ENCODE results near the gene AHNAK. TPM values are rescaled to one million over a fixed set of nuclear protein-coding genes. Genes with fewer than 3 reads are reported as not detected.

Gene AHNAK
- total RNA-seq, 1 donor from 2014 or later: 14.9 TPM

- H3K79me2 ChIP-seq (ENCODE audit: low read depth): no peaks in the 10 kb centered on the region
- no peaks in the 10 kb centered on the region for H3F3A ChIP-seq (ENCODE audit: low read depth)
- H3K4me1 ChIP-seq: peaks cover 4% of the 10 kb centered on the region
- H3K9me3 ChIP-seq (ENCODE audit: low read depth): no peaks in the 10 kb centered on the region
- no peak overlapping the region for H2AFZ ChIP-seq (replicated peaks)
- Mint-ChIP-seq H3K4me1 (peaks cover 18% of the 10 kb centered on the region), H3K9me3 (peaks cover 4% of the 10 kb centered on the region), H3K27me3 (ENCODE audit: insufficient read depth, low read depth) (peaks cover 13% of the 10 kb centered on the region), H3K36me3 (peaks cover 39% of the 10 kb centered on the region), H3K27ac (no peak overlapping the region), H3K4me3 (no peak overlapping the region)
- H3K27me3 ChIP-seq: no peaks in the 10 kb centered on the region
- H3K4me3 ChIP-seq: no peak overlapping the region
- H3K9ac ChIP-seq: no peak overlapping the region
- H3K36me3 ChIP-seq: no peaks in the 10 kb centered on the region
- no peak overlapping the region for H3K27ac ChIP-seq
- DNase-seq (ENCODE audit: low spot score): no peak
- H4K20me1 ChIP-seq (ENCODE audit: low read depth): no peaks in the 10 kb centered on the region
- no peak overlapping the region for H3K4me2 ChIP-seq
- TF ChIP-seq EZH2phosphoT487 (IDR thresholded peaks at IDR 0.05) (no peak), EZH2 (IDR thresholded peaks at IDR 0.05) (no peak)
- TF ChIP-seq, protein P1, sequence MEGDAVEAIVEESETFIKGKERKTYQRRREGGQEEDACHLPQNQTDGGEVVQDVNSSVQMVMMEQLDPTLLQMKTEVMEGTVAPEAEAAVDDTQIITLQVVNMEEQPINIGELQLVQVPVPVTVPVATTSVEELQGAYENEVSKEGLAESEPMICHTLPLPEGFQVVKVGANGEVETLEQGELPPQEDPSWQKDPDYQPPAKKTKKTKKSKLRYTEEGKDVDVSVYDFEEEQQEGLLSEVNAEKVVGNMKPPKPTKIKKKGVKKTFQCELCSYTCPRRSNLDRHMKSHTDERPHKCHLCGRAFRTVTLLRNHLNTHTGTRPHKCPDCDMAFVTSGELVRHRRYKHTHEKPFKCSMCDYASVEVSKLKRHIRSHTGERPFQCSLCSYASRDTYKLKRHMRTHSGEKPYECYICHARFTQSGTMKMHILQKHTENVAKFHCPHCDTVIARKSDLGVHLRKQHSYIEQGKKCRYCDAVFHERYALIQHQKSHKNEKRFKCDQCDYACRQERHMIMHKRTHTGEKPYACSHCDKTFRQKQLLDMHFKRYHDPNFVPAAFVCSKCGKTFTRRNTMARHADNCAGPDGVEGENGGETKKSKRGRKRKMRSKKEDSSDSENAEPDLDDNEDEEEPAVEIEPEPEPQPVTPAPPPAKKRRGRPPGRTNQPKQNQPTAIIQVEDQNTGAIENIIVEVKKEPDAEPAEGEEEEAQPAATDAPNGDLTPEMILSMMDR (IDR thresholded peaks at IDR 0.05): no peak
Measured at GRCh38 chr11:62534779-62535545, 11.6 kb downstream of the AHNAK start.

GRCh38 chr11:62532096-62532495, 14.5 kb downstream of the AHNAK start:
- H3K9ac ChIP-seq: no peak overlapping the region
- no peaks in the 10 kb centered on the region for H3K27me3 ChIP-seq
- peaks cover 4% of the 10 kb centered on the region for H3K4me1 Mint-ChIP-seq
- no peaks in the 10 kb centered on the region for H4K20me1 ChIP-seq (ENCODE audit: low read depth)
- H3K36me3 Mint-ChIP-seq: peaks cover 60% of the 10 kb centered on the region
- H3K27me3 Mint-ChIP-seq (ENCODE audit: insufficient read depth, low read depth): peaks cover 6% of the 10 kb centered on the region
- no peak overlapping the region for H2AFZ ChIP-seq (replicated peaks)
- no peak for DNase-seq (ENCODE audit: low spot score)
- H3K4me3 ChIP-seq: no peak overlapping the region
- no peaks in the 10 kb centered on the region for H3K36me3 ChIP-seq
- no peaks in the 10 kb centered on the region for H3K9me3 ChIP-seq (ENCODE audit: low read depth)
- no peaks in the 10 kb centered on the region for H3K79me2 ChIP-seq (ENCODE audit: low read depth)
- no peak overlapping the region for H3K4me2 ChIP-seq
- H3F3A ChIP-seq (ENCODE audit: low read depth): no peaks in the 10 kb centered on the region
- peaks cover 7% of the 10 kb centered on the region for H3K9me3 Mint-ChIP-seq
- no peak for TF ChIP-seq EZH2 (IDR thresholded peaks at IDR 0.05)
- TF ChIP-seq, protein P1 (IDR thresholded peaks at IDR 0.05): no peak
- H3K4me3 Mint-ChIP-seq: no peak overlapping the region
- H3K27ac ChIP-seq: no peak overlapping the region
- H3K4me1 ChIP-seq: no peaks in the 10 kb centered on the region
- no peak overlapping the region for H3K27ac Mint-ChIP-seq

DNA sequence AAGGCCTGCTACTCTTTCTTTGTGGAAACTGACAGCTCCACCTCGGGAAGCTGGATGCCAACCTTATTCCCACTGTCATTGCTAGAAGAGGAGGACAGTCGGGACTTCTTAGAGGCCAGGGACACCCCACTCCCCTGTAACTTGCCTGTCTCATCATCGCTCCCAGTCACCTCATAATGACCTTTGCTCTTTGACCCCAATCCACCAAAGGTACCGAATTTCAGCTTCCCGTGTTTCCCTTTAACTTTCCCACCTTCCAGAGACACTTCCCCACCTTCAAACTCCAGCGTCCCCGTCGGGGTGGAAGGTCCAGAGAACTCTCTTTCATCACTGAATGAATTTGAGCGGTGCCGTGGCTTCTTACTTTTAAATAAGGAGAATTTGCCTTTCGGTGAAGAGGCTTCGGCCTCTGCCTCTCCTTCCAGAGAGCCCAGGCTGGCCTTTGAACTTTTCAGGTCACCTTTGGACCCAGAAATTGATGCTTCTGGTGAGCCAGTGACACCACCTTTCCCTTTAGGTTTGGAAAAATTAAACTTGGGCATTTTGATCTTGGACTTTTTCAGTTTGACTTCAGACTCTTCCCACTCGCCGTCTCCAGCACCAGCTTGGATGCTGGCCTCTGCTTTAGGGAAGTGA, 29.8 kb downstream of the AHNAK start:
- H2AFZ ChIP-seq (replicated peaks): no peak overlapping the region
- no peak overlapping the region for H3K4me2 ChIP-seq
- H3K4me3 ChIP-seq: no peak overlapping the region
- H4K20me1 ChIP-seq (ENCODE audit: low read depth): no peaks in the 10 kb centered on the region
- Mint-ChIP-seq H3K9me3 (no peaks in the 10 kb centered on the region), H3K27me3 (ENCODE audit: insufficient read depth, low read depth) (peaks cover 2% of the 10 kb centered on the region), H3K4me3 (no peak overlapping the region), H3K27ac (peak overlapping the region; percentile 60), H3K36me3 (peaks cover 30% of the 10 kb centered on the region), H3K4me1 (no peaks in the 10 kb centered on the region)
- H3F3A ChIP-seq (ENCODE audit: low read depth): no peaks in the 10 kb centered on the region
- H3K4me1 ChIP-seq: no peaks in the 10 kb centered on the region
- no peak for DNase-seq (ENCODE audit: low spot score)
- TF ChIP-seq EZH2phosphoT487 (IDR thresholded peaks at IDR 0.05) (no peak), EZH2 (IDR thresholded peaks at IDR 0.05) (no peak)
- TF ChIP-seq, protein P1 (IDR thresholded peaks at IDR 0.05): no peak
- H3K36me3 ChIP-seq: no peaks in the 10 kb centered on the region
- no peak overlapping the region for H3K9ac ChIP-seq
- no peaks in the 10 kb centered on the region for H3K27me3 ChIP-seq
- no peaks in the 10 kb centered on the region for H3K79me2 ChIP-seq (ENCODE audit: low read depth)
- H3K27ac ChIP-seq: no peak overlapping the region
- H3K9me3 ChIP-seq (ENCODE audit: low read depth): no peaks in the 10 kb centered on the region
